ENCODE measurements around the gene ETS2. TPM values are rescaled to one million over a fixed set of nuclear protein-coding genes. Genes with fewer than 3 reads are reported as not detected.
A peak's percentile ranks its signal among the peaks of the same experiment; 100 is the strongest.
"Not testable (repeated sequence)": the region's sequence is repeated elsewhere in the genome, so short reads cannot be mapped to it uniquely, and the experiment has no call there.

ETS2 gene
- total and polyA plus RNA-seq, 2 experiments from 2014 or later = 4.4 to 7.3 TPM

DNA sequence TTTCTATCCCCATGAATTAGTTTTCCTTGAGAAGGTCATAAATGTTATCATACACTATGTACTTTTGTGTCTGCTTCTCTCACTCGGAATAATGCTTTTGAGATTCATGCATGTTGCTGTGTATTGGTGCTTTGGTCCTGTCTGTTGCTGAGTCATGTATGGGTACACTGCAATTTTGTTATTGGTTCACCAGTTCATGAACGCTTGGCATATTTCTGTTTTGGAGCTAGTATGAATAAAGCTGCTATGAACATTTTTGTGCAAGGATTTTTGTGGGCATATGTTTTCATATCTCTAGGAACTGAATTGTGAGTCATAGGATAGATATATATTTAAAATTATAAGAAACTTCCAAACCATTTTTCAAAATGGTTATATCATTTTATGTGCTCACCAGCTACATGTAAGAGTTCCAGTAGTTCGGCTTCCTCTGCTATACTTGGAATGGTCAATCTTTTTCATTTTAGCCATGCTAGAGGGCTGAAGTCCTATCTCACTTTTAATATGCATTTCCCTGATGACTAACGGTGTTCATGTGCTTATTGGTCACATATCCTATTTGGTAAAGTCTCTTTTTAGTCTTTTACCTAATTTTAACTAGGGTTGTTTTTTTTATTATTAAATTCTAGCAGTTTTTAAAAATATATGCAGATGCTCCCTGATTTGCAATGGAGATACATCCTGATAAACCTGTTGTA, 38.2 kb downstream of the ETS2 start:
- DNase-seq = peak; percentile 52
- 93 to 96% methylated on average over 4 of the region's 4 CpGs for WGBS, 2 experiments (ENCODE audit: low coverage in 1 of 2, low lambda C conversion rate in 2 of 2, missing lambda C conversion rate in 2 of 2)
- Histone ChIP-seq H3K9me3 (ENCODE audit: low read depth) (no peaks in the 10 kb centered on the region), H3K4me1 (ENCODE audit: insufficient read depth) (peaks cover 25% of the 10 kb centered on the region), H2AFZ (no peak overlapping the region), H3K79me2 (ENCODE audit: insufficient read depth) (no peaks in the 10 kb centered on the region), H3K36me3 (ENCODE audit: low read depth) (no peaks in the 10 kb centered on the region), H3K4me2 (ENCODE audit: unreplicated experiment) (no peak overlapping the region), H3K9me2 (ENCODE audit: insufficient read depth) (no peaks in the 10 kb centered on the region), H3K4me3 (no peak overlapping the region), H3K27me3 (replicated peaks; ENCODE audit: insufficient read depth) (no peaks in the 10 kb centered on the region), H3K9ac (no peak overlapping the region), H3F3A (ENCODE audit: insufficient read depth) (peaks cover 30% of the 10 kb centered on the region), H4K20me1 (ENCODE audit: insufficient read depth) (no peaks in the 10 kb centered on the region), H3K27ac (peak overlapping the region; percentile 23)
- in situ Hi-C loops (cut with MboI) = no loop called here
- no peak for TF ChIP-seq EZH2phosphoT487 (IDR thresholded peaks at IDR 0.05; ENCODE audit: insufficient read depth, low read depth)

DNA sequence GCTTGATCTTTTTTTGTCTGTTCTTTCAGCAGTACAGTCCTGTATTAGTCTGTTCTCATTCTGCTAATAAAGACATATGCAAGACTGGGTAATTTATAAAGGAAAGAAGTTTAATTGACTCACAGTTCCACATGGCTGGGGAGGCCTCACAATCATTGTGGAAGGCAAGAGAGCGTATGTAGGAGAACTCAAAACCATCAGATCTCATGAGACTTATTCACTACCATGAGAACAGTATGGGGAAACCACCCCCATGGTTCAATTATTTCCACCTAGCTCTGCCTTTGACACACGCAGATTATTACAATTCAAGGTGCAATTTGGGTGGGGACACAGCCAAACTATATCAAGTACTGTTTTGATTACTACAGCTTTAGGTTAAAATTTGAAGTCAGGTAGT, 39.6 kb downstream of the ETS2 start:
- H4K20me1 ChIP-seq (ENCODE audit: insufficient read depth); in situ Hi-C loops (cut with MboI); H3K36me3 ChIP-seq (ENCODE audit: low read depth); H3K9me3 ChIP-seq (ENCODE audit: low read depth); H3K9me2 ChIP-seq (ENCODE audit: insufficient read depth); H3K27me3 ChIP-seq (replicated peaks; ENCODE audit: insufficient read depth); H3K9ac ChIP-seq; H3K27ac ChIP-seq; H3K4me3 ChIP-seq; DNase-seq; H3K4me2 ChIP-seq (ENCODE audit: unreplicated experiment); H3K79me2 ChIP-seq (ENCODE audit: insufficient read depth); H2AFZ ChIP-seq: not testable (repeated sequence)
- Histone ChIP-seq H3F3A (ENCODE audit: insufficient read depth) (peaks cover 18% of the 10 kb centered on the region; the same call in 1 of the 2 replicates), H3K4me1 (ENCODE audit: insufficient read depth) (peaks cover 11% of the 10 kb centered on the region)
- 91 to 92% methylated on average over 2 of the region's 2 CpGs for WGBS, 2 experiments (ENCODE audit: low coverage in 1 of 2, low lambda C conversion rate in 2 of 2, missing lambda C conversion rate in 2 of 2)

DNA sequence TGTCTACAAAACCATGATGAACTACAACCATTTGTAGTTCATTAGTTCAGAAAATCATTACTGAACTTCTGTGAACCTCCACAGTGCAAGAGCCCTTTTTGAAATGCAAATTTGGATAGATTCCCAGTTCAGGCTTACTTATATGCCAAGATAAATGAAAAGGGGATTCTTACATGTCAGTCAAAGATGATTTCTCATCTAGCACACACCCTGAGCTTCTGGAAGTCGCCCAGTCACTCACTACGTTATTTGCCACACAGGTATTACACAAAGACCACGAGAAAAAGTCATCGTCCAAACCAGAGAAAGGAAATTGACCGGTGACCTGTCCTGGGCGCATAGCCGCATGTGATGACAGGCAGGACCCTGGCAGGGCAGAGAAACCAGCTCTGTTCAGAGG, 41.8 kb downstream of the ETS2 start:
- no peak overlapping the region for H3K4me3 ChIP-seq
- H3K4me1 ChIP-seq (ENCODE audit: insufficient read depth) = peaks cover 10% of the 10 kb centered on the region
- no peak overlapping the region for H2AFZ ChIP-seq
- H3K36me3 ChIP-seq (ENCODE audit: low read depth) = no peaks in the 10 kb centered on the region
- H4K20me1 ChIP-seq (ENCODE audit: insufficient read depth) = no peaks in the 10 kb centered on the region
- no peaks in the 10 kb centered on the region for H3K27me3 ChIP-seq (replicated peaks; ENCODE audit: insufficient read depth)
- TF ChIP-seq EZH2 (IDR thresholded peaks at IDR 0.05; ENCODE audit: insufficient read depth, poor library complexity, severe bottlenecking) = no peak
- H3K4me2 ChIP-seq (ENCODE audit: unreplicated experiment) = no peak overlapping the region
- H3K9me3 ChIP-seq (ENCODE audit: low read depth) = no peaks in the 10 kb centered on the region
- no peak overlapping the region for H3K9ac ChIP-seq
- H3K9me2 ChIP-seq (ENCODE audit: insufficient read depth) = no peaks in the 10 kb centered on the region
- 89 to 92% methylated on average over 7 of the region's 7 CpGs for WGBS, 2 experiments (ENCODE audit: low coverage in 1 of 2, low lambda C conversion rate in 2 of 2, missing lambda C conversion rate in 2 of 2)
- no peak for DNase-seq
- no peak overlapping the region for H3K27ac ChIP-seq
- in situ Hi-C loops (cut with MboI) = no loop called here
- H3F3A ChIP-seq (ENCODE audit: insufficient read depth) = 0 out of 2 replicates have a peak, but pooled peaks cover 16% of the 10 kb centered on the region
- no peaks in the 10 kb centered on the region for H3K79me2 ChIP-seq (ENCODE audit: insufficient read depth)

DNA sequence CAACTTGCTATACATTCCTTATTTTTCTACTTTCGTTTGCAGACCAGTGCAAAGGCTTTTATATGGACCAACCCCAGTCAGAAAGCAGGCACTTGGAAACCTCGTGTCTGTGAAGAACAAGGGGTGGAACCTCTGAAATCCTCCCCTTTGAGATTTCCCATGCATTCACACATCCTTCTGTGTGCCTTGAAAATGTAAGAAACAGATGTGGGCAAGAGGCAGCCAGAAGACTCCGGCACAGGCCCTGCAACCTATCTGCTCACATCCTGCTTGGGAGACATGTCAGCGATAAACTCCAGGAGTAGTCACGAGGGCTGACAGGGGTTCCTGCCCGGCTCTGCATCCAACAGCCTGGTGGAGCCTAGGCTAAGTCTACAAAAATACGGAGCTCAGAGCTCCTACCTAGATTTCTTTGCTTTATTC, 42.5 kb downstream of the ETS2 start:
- no peaks in the 10 kb centered on the region for H3K79me2 ChIP-seq (ENCODE audit: insufficient read depth)
- H3K4me3 ChIP-seq = no peak overlapping the region
- H3K9ac ChIP-seq = no peak overlapping the region
- TF ChIP-seq EZH2phosphoT487 (IDR thresholded peaks at IDR 0.05; ENCODE audit: insufficient read depth, low read depth) = no peak
- no peak for TF ChIP-seq EZH2 (IDR thresholded peaks at IDR 0.05; ENCODE audit: insufficient read depth, poor library complexity, severe bottlenecking)
- no peaks in the 10 kb centered on the region for H3K9me2 ChIP-seq (ENCODE audit: insufficient read depth)
- 47% methylated on average over 7 of the region's 7 CpGs for WGBS, 2 experiments (ENCODE audit: low coverage in 1 of 2, low lambda C conversion rate in 2 of 2, missing lambda C conversion rate in 2 of 2)
- no peaks in the 10 kb centered on the region for H3K9me3 ChIP-seq (ENCODE audit: low read depth)
- no peak overlapping the region for H3K27ac ChIP-seq
- H3K4me1 ChIP-seq (ENCODE audit: insufficient read depth) = peaks cover 10% of the 10 kb centered on the region
- in situ Hi-C loops (cut with MboI) = no loop called here
- no peaks in the 10 kb centered on the region for H3K27me3 ChIP-seq (replicated peaks; ENCODE audit: insufficient read depth)
- H3F3A ChIP-seq (ENCODE audit: insufficient read depth) = 0 out of 2 replicates have a peak, but pooled peaks cover 13% of the 10 kb centered on the region
- no peaks in the 10 kb centered on the region for H4K20me1 ChIP-seq (ENCODE audit: insufficient read depth)
- H3K4me2 ChIP-seq (ENCODE audit: unreplicated experiment) = no peak overlapping the region
- peak; percentile 9 for DNase-seq
- H2AFZ ChIP-seq = no peak overlapping the region
- H3K36me3 ChIP-seq (ENCODE audit: low read depth) = no peaks in the 10 kb centered on the region

DNA sequence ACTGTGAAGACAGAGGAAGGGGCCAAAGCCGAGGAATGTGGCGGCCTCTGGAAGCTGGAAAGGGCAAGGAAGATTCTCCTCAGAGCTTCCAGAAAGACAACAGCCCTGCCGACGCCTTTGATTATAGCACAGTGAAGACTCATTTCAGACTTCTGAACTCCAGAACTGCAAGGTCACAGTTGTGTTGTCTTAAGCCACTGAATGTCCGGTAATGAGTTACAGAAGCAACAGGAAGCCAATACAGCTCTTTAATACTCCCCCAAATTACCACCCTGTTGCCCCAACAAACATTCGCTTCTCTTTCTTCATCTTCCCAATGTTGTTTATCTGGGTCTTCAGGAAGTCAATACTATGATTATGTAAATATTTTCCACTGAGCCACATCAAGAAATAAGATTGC, 44.0 kb downstream of the ETS2 start:
- H3K27me3 ChIP-seq (replicated peaks; ENCODE audit: insufficient read depth) = no peaks in the 10 kb centered on the region
- H3F3A ChIP-seq (ENCODE audit: insufficient read depth) = peaks cover 11% of the 10 kb centered on the region; the same call in 1 of the 2 replicates
- in situ Hi-C loops (cut with MboI) = no loop called here
- H3K9me3 ChIP-seq (ENCODE audit: low read depth) = no peaks in the 10 kb centered on the region
- no peak for TF ChIP-seq EZH2phosphoT487 (IDR thresholded peaks at IDR 0.05; ENCODE audit: insufficient read depth, low read depth)
- no peak for TF ChIP-seq EZH2 (IDR thresholded peaks at IDR 0.05; ENCODE audit: insufficient read depth, poor library complexity, severe bottlenecking)
- 66 to 76% methylated on average over 6 of the region's 6 CpGs for WGBS, 2 experiments (ENCODE audit: low coverage in 1 of 2, low lambda C conversion rate in 2 of 2, missing lambda C conversion rate in 2 of 2)
- no peaks in the 10 kb centered on the region for H3K79me2 ChIP-seq (ENCODE audit: insufficient read depth)
- H3K36me3 ChIP-seq (ENCODE audit: low read depth) = no peaks in the 10 kb centered on the region
- H2AFZ ChIP-seq = no peak overlapping the region
- no peaks in the 10 kb centered on the region for H3K9me2 ChIP-seq (ENCODE audit: insufficient read depth)
- no peak for DNase-seq
- no peak overlapping the region for H3K4me2 ChIP-seq (ENCODE audit: unreplicated experiment)
- H3K4me1 ChIP-seq (ENCODE audit: insufficient read depth) = peaks cover 7% of the 10 kb centered on the region
- H3K27ac ChIP-seq = no peak overlapping the region
- no peak overlapping the region for H3K9ac ChIP-seq
- no peak overlapping the region for H3K4me3 ChIP-seq
- no peaks in the 10 kb centered on the region for H4K20me1 ChIP-seq (ENCODE audit: insufficient read depth)

Measured in GM23248 (cell line).